Measurements from ENCODE around the gene SLC19A2. TPM values are rescaled to one million over a fixed set of nuclear protein-coding genes. Genes with fewer than 3 reads are reported as not detected.
"Not testable (repeated sequence)": the region's sequence is repeated elsewhere in the genome, so short reads cannot be mapped to it uniquely, and the experiment has no call there.

The SLC19A2 gene
- total RNA-seq, 2 experiments from 2014 or later: 6.2 to 6.5 TPM

GRCh38 chr1:169515641-169516040 is 29.9 kb upstream of the SLC19A2 start:
- no peaks in the 10 kb centered on the region for H3K27me3 Mint-ChIP-seq
- peaks cover 63% of the 10 kb centered on the region for H3K36me3 Mint-ChIP-seq
- DNase-seq: no peak
- no peaks in the 10 kb centered on the region for H3K9me3 Mint-ChIP-seq
- H3K27ac Mint-ChIP-seq: no peak overlapping the region
- H3K4me1 Mint-ChIP-seq: no peaks in the 10 kb centered on the region
- H3K4me3 Mint-ChIP-seq: no peak overlapping the region

- DNase-seq: no peak
- no peaks in the 10 kb centered on the region for H3K27me3 Mint-ChIP-seq
- peaks cover 57% of the 10 kb centered on the region for H3K36me3 Mint-ChIP-seq
- no peaks in the 10 kb centered on the region for H3K4me1 Mint-ChIP-seq
- H3K4me3 Mint-ChIP-seq: no peak overlapping the region
- H3K9me3 Mint-ChIP-seq: no peaks in the 10 kb centered on the region
- no peak overlapping the region for H3K27ac Mint-ChIP-seq
These were observed 29.0 kb upstream of the SLC19A2 start for GRCh38 chr1:169514566-169515270.

- H3K4me1 Mint-ChIP-seq: peaks cover 4% of the 10 kb centered on the region
- peaks cover 49% of the 10 kb centered on the region for H3K36me3 Mint-ChIP-seq
- no peaks in the 10 kb centered on the region for H3K27me3 Mint-ChIP-seq
- no peak overlapping the region for H3K4me3 Mint-ChIP-seq
- H3K27ac Mint-ChIP-seq: no peak overlapping the region
- H3K9me3 Mint-ChIP-seq: no peaks in the 10 kb centered on the region
- no peak for DNase-seq
These were observed 27.5 kb upstream of the SLC19A2 start for GRCh38 chr1:169513208-169513607.

DNA sequence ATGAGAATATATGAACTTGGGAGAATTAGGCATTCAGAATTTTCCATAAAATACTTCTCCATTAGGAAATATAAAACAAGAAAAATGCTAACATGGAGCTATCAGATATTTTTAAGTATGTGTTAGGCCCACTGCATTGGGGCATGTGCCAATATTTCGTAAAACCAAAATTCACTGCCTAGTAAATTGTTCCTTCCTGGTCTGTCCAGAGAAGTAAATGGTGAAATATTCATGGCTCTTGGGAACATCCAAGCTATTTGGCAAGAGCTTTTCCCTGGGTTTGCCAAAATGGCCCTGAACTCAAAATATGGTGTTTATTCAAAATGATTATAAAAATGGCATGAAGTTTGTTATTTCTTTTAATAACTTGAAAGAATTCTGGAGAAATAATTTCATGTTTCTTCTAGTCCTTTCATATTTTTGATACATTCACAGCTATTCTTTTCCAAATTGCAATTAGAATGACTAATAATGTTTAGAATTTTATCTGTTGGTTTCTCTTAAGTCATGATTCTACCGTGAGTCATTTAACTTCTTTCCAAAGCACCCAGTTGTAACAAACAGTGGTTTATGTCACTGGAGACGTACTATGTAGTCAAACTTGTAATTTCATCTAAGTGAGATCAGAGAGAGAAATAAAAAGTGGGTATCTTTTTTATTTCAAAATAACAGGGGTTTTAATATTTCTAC is 25.7 kb upstream of the SLC19A2 start:
- DNase-seq: no peak
- Mint-ChIP-seq H3K27ac (no peak overlapping the region), H3K36me3 (peaks cover 34% of the 10 kb centered on the region), H3K4me3 (no peak overlapping the region), H3K9me3 (no peaks in the 10 kb centered on the region), H3K27me3 (no peaks in the 10 kb centered on the region), H3K4me1 (peaks cover 4% of the 10 kb centered on the region)

DNA sequence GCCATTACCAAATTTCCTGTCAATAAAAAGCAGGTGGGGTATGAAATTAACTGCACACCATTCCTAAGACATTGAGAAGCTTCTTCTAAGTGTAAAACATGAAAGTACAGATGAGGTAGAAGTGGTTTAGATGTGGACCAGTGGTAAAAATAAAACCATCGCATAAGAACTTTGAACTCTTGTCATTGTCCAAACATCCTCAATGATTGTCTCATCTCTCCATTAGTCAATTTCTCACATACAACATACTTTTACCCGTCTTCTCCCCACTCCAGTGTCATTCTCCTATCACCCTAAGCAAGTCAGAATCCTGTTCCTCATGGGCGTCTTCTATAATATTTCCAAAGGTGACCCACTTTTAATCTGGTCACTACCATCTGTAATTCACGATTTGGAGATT is 24.3 kb upstream of the SLC19A2 start:
- DNase-seq: no peak
- Mint-ChIP-seq H3K9me3 (no peaks in the 10 kb centered on the region), H3K27ac (no peak overlapping the region), H3K36me3 (peaks cover 24% of the 10 kb centered on the region), H3K4me1 (peaks cover 4% of the 10 kb centered on the region), H3K27me3 (no peaks in the 10 kb centered on the region), H3K4me3 (no peak overlapping the region)

GRCh38 chr1:169509354-169509753 is 23.6 kb upstream of the SLC19A2 start:
- Mint-ChIP-seq H3K9me3 (no peaks in the 10 kb centered on the region), H3K4me1 (peaks cover 4% of the 10 kb centered on the region), H3K36me3 (peaks cover 18% of the 10 kb centered on the region), H3K27ac (no peak overlapping the region), H3K4me3 (no peak overlapping the region), H3K27me3 (no peaks in the 10 kb centered on the region)
- DNase-seq: no peak

- Mint-ChIP-seq H3K4me1 (peaks cover 4% of the 10 kb centered on the region), H3K27me3 (no peaks in the 10 kb centered on the region), H3K9me3 (no peaks in the 10 kb centered on the region), H3K4me3 (no peak overlapping the region), H3K36me3 (peaks cover 18% of the 10 kb centered on the region), H3K27ac (no peak overlapping the region)
- DNase-seq: no peak
These were observed 22.9 kb upstream of the SLC19A2 start for GRCh38 chr1:169508432-169509338.

- no peak for DNase-seq
- H3K4me3 Mint-ChIP-seq: no peak overlapping the region
- peaks cover 4% of the 10 kb centered on the region for H3K4me1 Mint-ChIP-seq
- H3K27me3 Mint-ChIP-seq: no peaks in the 10 kb centered on the region
- H3K9me3 Mint-ChIP-seq: peaks cover 2% of the 10 kb centered on the region
- no peak overlapping the region for H3K27ac Mint-ChIP-seq
- peaks cover 19% of the 10 kb centered on the region for H3K36me3 Mint-ChIP-seq
These were observed 21.7 kb upstream of the SLC19A2 start for GRCh38 chr1:169507413-169507812.

- H3K4me3 Mint-ChIP-seq, H3K4me1 Mint-ChIP-seq, H3K27me3 Mint-ChIP-seq, H3K27ac Mint-ChIP-seq, H3K9me3 Mint-ChIP-seq, DNase-seq: not testable (repeated sequence)
- peaks cover 17% of the 10 kb centered on the region for H3K36me3 Mint-ChIP-seq
These were observed 17.9 kb upstream of the SLC19A2 start for GRCh38 chr1:169503601-169504000.

- DNase-seq: no peak
- H3K36me3 Mint-ChIP-seq: peaks cover 24% of the 10 kb centered on the region
- no peak overlapping the region for H3K4me3 Mint-ChIP-seq
- no peak overlapping the region for H3K27ac Mint-ChIP-seq
- no peaks in the 10 kb centered on the region for H3K4me1 Mint-ChIP-seq
- H3K9me3 Mint-ChIP-seq: peaks cover 2% of the 10 kb centered on the region
- H3K27me3 Mint-ChIP-seq: peaks cover 14% of the 10 kb centered on the region
These were observed 14.1 kb upstream of the SLC19A2 start for GRCh38 chr1:169499807-169500206.

GRCh38 chr1:169497317-169497716 is 11.6 kb upstream of the SLC19A2 start:
- H3K9me3 Mint-ChIP-seq: no peaks in the 10 kb centered on the region
- H3K36me3 Mint-ChIP-seq: peaks cover 16% of the 10 kb centered on the region
- no peak overlapping the region for H3K27ac Mint-ChIP-seq
- H3K4me1 Mint-ChIP-seq: no peaks in the 10 kb centered on the region
- peaks cover 14% of the 10 kb centered on the region for H3K27me3 Mint-ChIP-seq
- no peak overlapping the region for H3K4me3 Mint-ChIP-seq
- DNase-seq: no peak

GRCh38 chr1:169495916-169496315 is 10.2 kb upstream of the SLC19A2 start:
- Mint-ChIP-seq H3K4me1 (no peaks in the 10 kb centered on the region), H3K36me3 (peaks cover 8% of the 10 kb centered on the region), H3K27me3 (peaks cover 14% of the 10 kb centered on the region), H3K4me3 (no peak overlapping the region), H3K9me3 (no peaks in the 10 kb centered on the region), H3K27ac (no peak overlapping the region)
- DNase-seq: no peak

GRCh38 chr1:169495046-169495775 is 9.5 kb upstream of the SLC19A2 start:
- Mint-ChIP-seq H3K36me3 (peaks cover 8% of the 10 kb centered on the region), H3K4me1 (no peaks in the 10 kb centered on the region), H3K27ac (no peak overlapping the region), H3K9me3 (no peaks in the 10 kb centered on the region), H3K4me3 (no peak overlapping the region), H3K27me3 (peaks cover 14% of the 10 kb centered on the region)
- no peak for DNase-seq

GRCh38 chr1:169494343-169494742 is 8.6 kb upstream of the SLC19A2 start:
- H3K27ac Mint-ChIP-seq: no peak overlapping the region
- H3K36me3 Mint-ChIP-seq: peaks cover 10% of the 10 kb centered on the region
- H3K9me3 Mint-ChIP-seq: no peaks in the 10 kb centered on the region

GRCh38 chr1:169493251-169493650 is 7.5 kb upstream of the SLC19A2 start:
- H3K4me1 Mint-ChIP-seq: peaks cover 9% of the 10 kb centered on the region
- no peak overlapping the region for H3K4me3 Mint-ChIP-seq
- peaks cover 5% of the 10 kb centered on the region for H3K36me3 Mint-ChIP-seq
- no peak for DNase-seq
- no peaks in the 10 kb centered on the region for H3K9me3 Mint-ChIP-seq
- H3K27ac Mint-ChIP-seq: no peak overlapping the region
- H3K27me3 Mint-ChIP-seq: peaks cover 9% of the 10 kb centered on the region

More at GRCh38 chr1:169494343-169494742, 8.6 kb upstream of the SLC19A2 start:
- Mint-ChIP-seq H3K4me3 (no peak overlapping the region), H3K27me3 (peaks cover 14% of the 10 kb centered on the region), H3K4me1 (peaks cover 2% of the 10 kb centered on the region)
- no peak for DNase-seq

Data from activated naive CD8-positive, alpha-beta T cell treated with anti-CD3 and anti-CD28 coated beads for 36 hours (primary cell).